ENCODE data around the gene SON.

DNA sequence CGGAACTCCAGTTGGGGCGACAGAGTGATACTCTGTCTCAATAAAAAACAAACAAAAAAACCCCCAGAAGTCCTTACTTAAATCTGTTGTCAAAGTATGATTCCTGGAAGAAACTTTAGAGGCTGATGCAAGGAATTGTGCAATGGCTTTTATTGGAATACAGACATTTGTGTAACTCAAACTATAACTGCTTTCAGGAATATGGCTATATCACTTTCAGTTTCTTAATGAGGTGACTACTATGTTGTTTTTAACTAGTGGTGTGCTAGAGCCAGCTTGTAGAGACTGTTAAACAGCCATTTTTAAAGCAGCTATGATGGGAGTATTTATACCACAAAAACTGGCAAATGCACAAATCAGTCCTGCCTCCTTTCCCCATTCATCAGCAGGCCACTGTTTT, 28.6 kb upstream of the SON start:
- TF ChIP-seq, protein P1, sequence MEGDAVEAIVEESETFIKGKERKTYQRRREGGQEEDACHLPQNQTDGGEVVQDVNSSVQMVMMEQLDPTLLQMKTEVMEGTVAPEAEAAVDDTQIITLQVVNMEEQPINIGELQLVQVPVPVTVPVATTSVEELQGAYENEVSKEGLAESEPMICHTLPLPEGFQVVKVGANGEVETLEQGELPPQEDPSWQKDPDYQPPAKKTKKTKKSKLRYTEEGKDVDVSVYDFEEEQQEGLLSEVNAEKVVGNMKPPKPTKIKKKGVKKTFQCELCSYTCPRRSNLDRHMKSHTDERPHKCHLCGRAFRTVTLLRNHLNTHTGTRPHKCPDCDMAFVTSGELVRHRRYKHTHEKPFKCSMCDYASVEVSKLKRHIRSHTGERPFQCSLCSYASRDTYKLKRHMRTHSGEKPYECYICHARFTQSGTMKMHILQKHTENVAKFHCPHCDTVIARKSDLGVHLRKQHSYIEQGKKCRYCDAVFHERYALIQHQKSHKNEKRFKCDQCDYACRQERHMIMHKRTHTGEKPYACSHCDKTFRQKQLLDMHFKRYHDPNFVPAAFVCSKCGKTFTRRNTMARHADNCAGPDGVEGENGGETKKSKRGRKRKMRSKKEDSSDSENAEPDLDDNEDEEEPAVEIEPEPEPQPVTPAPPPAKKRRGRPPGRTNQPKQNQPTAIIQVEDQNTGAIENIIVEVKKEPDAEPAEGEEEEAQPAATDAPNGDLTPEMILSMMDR (conservative IDR thresholded peaks at IDR 0.05; ENCODE audit: low read length) = no peak
- TF ChIP-seq EZH2phosphoT487 (IDR thresholded peaks at IDR 0.05; ENCODE audit: borderline replicate concordance, low read depth, low read length) = no peak
